ENCODE results near the gene CLDN6. TPM values are rescaled to one million over a fixed set of nuclear protein-coding genes. Genes with fewer than 3 reads are reported as not detected.
A peak's percentile ranks its signal among the peaks of the same experiment; 100 is the strongest.

CLDN6 gene
- total and polyA plus RNA-seq, 9 of the 15 experiments (the other 6 are each of a cell fraction or from before 2014, with no cell fraction given) = 0.22 to 0.75 (median 0.38) TPM; not detected in 3

- TF ChIP-seq JUND (IDR thresholded peaks at IDR 0.05; ENCODE audit: borderline replicate concordance, low read depth, low read length) (peak; percentile 99), JUND (tag; IDR thresholded peaks at IDR 0.05; ENCODE audit: borderline replicate concordance, low read depth, low read length) (peak; percentile 95; the same call in 1 of the 3 replicates), MCM3 (IDR thresholded peaks at IDR 0.05) (no peak), ZNF280B (CRISPR knock-in tag; IDR thresholded peaks at IDR 0.05) (no peak), ZNF668 (CRISPR knock-in tag; IDR thresholded peaks at IDR 0.05) (no peak), SIN3A (IDR thresholded peaks at IDR 0.05; ENCODE audit: borderline replicate concordance in 2 of 2, control insufficient read depth in 1 of 2, low read depth in 2 of 2, low read length in 2 of 2) (peak in 1 of 2 experiments; percentile 53; a peak in 1 of 4 replicates), TEAD1 (CRISPR knock-in tag; IDR thresholded peaks at IDR 0.05) (peak; percentile 35 to 95; a peak in 2 of 4 replicates), TAF1 (IDR thresholded peaks at IDR 0.05; ENCODE audit: control insufficient read depth, extremely low read depth, insufficient read depth, low read length, severe bottlenecking) (peak; percentile 63), JUN (IDR thresholded peaks at IDR 0.05; ENCODE audit: borderline replicate concordance, low read depth, low read length) (peak; percentile 98), JUN (CRISPR knock-in tag; IDR thresholded peaks at IDR 0.05; ENCODE audit: borderline replicate concordance) (no peak), SREBF1 (IDR thresholded peaks at IDR 0.05; ENCODE audit: borderline replicate concordance, low read depth, low read length) (no peak), RCOR1 (IDR thresholded peaks at IDR 0.05; ENCODE audit: borderline replicate concordance in 1 of 2, low read depth in 2 of 2, low read length in 2 of 2) (0 out of 4 replicates have a peak, but pooled peaks of 1 of the 2 experiments have one; percentile 46), TCF7 (IDR thresholded peaks at IDR 0.05; ENCODE audit: borderline replicate concordance) (no peak), TCF3 (CRISPR knock-in tag; IDR thresholded peaks at IDR 0.05) (no peak), ZBTB7A (IDR thresholded peaks at IDR 0.05; ENCODE audit: borderline replicate concordance, control insufficient read depth, low read depth, low read length) (peak; percentile 18; the same call in 1 of the 2 replicates), CBFB (CRISPR knock-in tag; IDR thresholded peaks at IDR 0.05) (no peak), EP300 (IDR thresholded peaks at IDR 0.05; ENCODE audit: low read length) (peak; percentile 49; the same call in 1 of the 2 replicates), MNT (conservative IDR thresholded peaks at IDR 0.05) (peak in 1 of 2 experiments; percentile 41; a peak in 1 of 4 replicates), JUNB (CRISPR knock-in tag; conservative IDR thresholded peaks at IDR 0.05) (peak; percentile 64), CREM (IDR thresholded peaks at IDR 0.05; ENCODE audit: low read depth) (peak; percentile 54), MAZ (CRISPR knock-in tag; conservative IDR thresholded peaks at IDR 0.05 in 1 of 2, IDR thresholded peaks at IDR 0.05 in 1 of 2) (peak; percentile 19 to 92; a peak in 2 of 4 replicates), POLR2G (IDR thresholded peaks at IDR 0.05; ENCODE audit: low read depth, low read length) (no peak)
- TF ChIP-seq, protein P1, sequence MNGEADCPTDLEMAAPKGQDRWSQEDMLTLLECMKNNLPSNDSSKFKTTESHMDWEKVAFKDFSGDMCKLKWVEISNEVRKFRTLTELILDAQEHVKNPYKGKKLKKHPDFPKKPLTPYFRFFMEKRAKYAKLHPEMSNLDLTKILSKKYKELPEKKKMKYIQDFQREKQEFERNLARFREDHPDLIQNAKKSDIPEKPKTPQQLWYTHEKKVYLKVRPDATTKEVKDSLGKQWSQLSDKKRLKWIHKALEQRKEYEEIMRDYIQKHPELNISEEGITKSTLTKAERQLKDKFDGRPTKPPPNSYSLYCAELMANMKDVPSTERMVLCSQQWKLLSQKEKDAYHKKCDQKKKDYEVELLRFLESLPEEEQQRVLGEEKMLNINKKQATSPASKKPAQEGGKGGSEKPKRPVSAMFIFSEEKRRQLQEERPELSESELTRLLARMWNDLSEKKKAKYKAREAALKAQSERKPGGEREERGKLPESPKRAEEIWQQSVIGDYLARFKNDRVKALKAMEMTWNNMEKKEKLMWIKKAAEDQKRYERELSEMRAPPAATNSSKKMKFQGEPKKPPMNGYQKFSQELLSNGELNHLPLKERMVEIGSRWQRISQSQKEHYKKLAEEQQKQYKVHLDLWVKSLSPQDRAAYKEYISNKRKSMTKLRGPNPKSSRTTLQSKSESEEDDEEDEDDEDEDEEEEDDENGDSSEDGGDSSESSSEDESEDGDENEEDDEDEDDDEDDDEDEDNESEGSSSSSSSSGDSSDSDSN (IDR thresholded peaks at IDR 0.05; ENCODE audit: borderline replicate concordance in 1 of 2, low read depth in 2 of 2, low read length in 2 of 2) = peak in 1 of 2 experiments; percentile 24; a peak in 1 of 4 replicates
Observed at GRCh38 chr16:3022208-3022683, 4.3 kb upstream of the CLDN6 start (continued).

Measured in K562 (cell line).